ENCODE results near the gene SPTLC3.

Gene SPTLC3

GRCh38 chr20:13058666-13059389 is 50.1 kb downstream of the SPTLC3 start:
- no peak for TF ChIP-seq CTCF (IDR thresholded peaks at IDR 0.05)
- Histone ChIP-seq H3K4me2 (ENCODE audit: low read length) (no peak overlapping the region), H3K4me3 (ENCODE audit: low read depth, low read length) (no peak overlapping the region), H3K36me3 (ENCODE audit: control insufficient read depth, insufficient read depth, low read length) (no peaks in the 10 kb centered on the region), H3K9me3 (ENCODE audit: control insufficient read depth, low read length) (no peaks in the 10 kb centered on the region), H3K4me1 (no peaks in the 10 kb centered on the region), H3K9ac (no peak overlapping the region), H3K27ac (no peak overlapping the region), H2AFZ (no peak overlapping the region), H3K79me2 (no peaks in the 10 kb centered on the region), H3K27me3 (ENCODE audit: control insufficient read depth, insufficient read depth, low read length) (no peaks in the 10 kb centered on the region)

GRCh38 chr20:13059398-13060136 is 50.8 kb downstream of the SPTLC3 start:
- H3K36me3 ChIP-seq (ENCODE audit: control insufficient read depth, insufficient read depth, low read length): no peaks in the 10 kb centered on the region
- no peaks in the 10 kb centered on the region for H3K4me1 ChIP-seq
- H3K4me3 ChIP-seq (ENCODE audit: low read depth, low read length): no peak overlapping the region
- H3K27ac ChIP-seq: no peak overlapping the region
- no peaks in the 10 kb centered on the region for H3K79me2 ChIP-seq
- no peak for TF ChIP-seq CTCF (IDR thresholded peaks at IDR 0.05)
- H3K9me3 ChIP-seq (ENCODE audit: control insufficient read depth, low read length): no peaks in the 10 kb centered on the region
- H2AFZ ChIP-seq: no peak overlapping the region
- no peak overlapping the region for H3K4me2 ChIP-seq (ENCODE audit: low read length)
- H3K27me3 ChIP-seq (ENCODE audit: control insufficient read depth, insufficient read depth, low read length): no peaks in the 10 kb centered on the region
- no peak overlapping the region for H3K9ac ChIP-seq

GRCh38 chr20:13060327-13060726 is 51.6 kb downstream of the SPTLC3 start:
- Histone ChIP-seq H3K4me3 (ENCODE audit: low read depth, low read length) (no peak overlapping the region), H2AFZ (no peak overlapping the region), H3K36me3 (ENCODE audit: control insufficient read depth, insufficient read depth, low read length) (no peaks in the 10 kb centered on the region), H3K4me1 (no peaks in the 10 kb centered on the region), H3K27ac (no peak overlapping the region), H3K9me3 (ENCODE audit: control insufficient read depth, low read length) (no peaks in the 10 kb centered on the region), H3K9ac (no peak overlapping the region), H3K4me2 (ENCODE audit: low read length) (no peak overlapping the region), H3K79me2 (no peaks in the 10 kb centered on the region), H3K27me3 (ENCODE audit: control insufficient read depth, insufficient read depth, low read length) (no peaks in the 10 kb centered on the region)
- TF ChIP-seq CTCF (IDR thresholded peaks at IDR 0.05): no peak

- H3K4me1 ChIP-seq: no peaks in the 10 kb centered on the region
- no peak overlapping the region for H2AFZ ChIP-seq
- H3K79me2 ChIP-seq: no peaks in the 10 kb centered on the region
- no peaks in the 10 kb centered on the region for H3K36me3 ChIP-seq (ENCODE audit: control insufficient read depth, insufficient read depth, low read length)
- no peak overlapping the region for H3K27ac ChIP-seq
- no peak overlapping the region for H3K9ac ChIP-seq
- no peak overlapping the region for H3K4me2 ChIP-seq (ENCODE audit: low read length)
- no peaks in the 10 kb centered on the region for H3K9me3 ChIP-seq (ENCODE audit: control insufficient read depth, low read length)
- H3K4me3 ChIP-seq (ENCODE audit: low read depth, low read length): no peak overlapping the region
- TF ChIP-seq CTCF (IDR thresholded peaks at IDR 0.05): no peak
- no peaks in the 10 kb centered on the region for H3K27me3 ChIP-seq (ENCODE audit: control insufficient read depth, insufficient read depth, low read length)
These were observed 52.6 kb downstream of the SPTLC3 start for GRCh38 chr20:13061381-13061780.
